ENCODE data around the gene RASGRF2.
A peak's percentile ranks its signal among the peaks of the same experiment; 100 is the strongest.

The RASGRF2 gene

DNA sequence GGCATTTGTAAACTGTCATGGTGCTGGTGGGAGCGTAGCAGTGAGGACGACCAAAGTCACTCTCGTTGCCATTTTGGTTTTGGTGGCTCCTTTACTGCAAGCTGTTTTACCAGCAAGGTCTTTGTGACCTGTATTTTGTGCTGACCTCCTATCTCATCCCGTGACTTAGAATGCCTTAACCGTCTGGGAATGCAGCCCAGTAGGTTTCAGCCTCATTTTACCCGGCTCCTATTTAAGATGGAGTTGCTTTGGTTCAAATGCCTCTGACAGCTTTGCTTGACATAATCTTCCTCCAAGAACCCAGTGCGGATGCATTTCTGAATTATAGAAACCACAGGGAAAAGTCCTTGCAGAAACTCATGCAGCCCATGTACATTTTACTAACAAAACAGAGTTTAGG lies 3.9 kb upstream of the RASGRF2 start:
- DNase-seq, result no peak

DNA sequence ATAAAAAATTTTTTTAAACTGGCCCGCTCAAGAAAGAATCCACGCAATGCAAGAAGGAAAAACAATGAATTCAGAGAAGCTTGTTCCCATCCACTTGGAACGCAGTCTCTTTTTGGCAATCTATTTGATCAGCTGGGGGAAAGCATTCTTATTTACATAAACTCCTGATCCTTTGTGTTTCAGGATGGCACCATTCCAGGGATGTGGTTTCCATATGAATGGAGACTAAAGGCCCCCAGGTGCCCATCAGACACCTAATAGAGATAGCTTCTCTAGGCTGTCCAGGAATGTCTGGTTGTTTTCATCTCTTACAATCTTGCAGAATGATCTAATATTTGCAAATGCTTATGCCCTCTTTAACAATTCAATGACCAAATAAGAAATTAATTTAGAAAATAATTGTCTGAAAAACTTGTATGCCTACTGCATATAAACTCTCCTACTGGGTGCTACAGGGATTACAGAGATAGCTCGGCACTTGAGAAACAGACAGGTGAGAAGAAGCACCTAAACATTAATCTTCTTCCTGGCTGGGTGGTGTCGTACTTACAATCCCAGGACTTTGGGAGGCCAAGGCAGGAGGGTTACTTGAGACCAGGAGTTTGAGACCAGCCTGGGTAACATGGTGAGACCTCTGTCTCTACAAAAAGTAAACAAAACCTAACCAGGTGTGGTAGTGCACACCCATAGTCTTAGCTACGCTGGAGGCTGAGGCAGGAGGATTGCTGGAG lies 3.0 kb upstream of the RASGRF2 start:
- peak; percentile 35 for DNase-seq

DNA sequence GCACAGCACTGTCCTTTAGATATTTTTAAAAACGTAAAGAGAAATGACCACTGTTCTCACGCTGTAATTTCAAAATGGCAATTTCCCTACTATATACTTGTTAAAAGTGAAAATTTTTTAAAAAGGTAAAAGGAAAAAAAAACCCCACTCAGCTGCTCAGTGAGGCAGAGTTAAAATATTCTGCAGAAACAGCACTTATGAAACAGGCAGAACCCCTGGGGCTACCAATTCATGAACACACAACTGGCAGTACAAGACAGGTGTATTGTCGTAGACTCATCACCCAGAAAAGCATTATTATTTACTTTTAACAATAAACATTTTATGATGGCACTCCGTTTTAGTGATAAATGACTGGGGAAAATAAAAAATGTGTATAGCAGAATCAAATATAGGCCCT lies 1.5 kb upstream of the RASGRF2 start:
- DNase-seq, result no peak

DNA sequence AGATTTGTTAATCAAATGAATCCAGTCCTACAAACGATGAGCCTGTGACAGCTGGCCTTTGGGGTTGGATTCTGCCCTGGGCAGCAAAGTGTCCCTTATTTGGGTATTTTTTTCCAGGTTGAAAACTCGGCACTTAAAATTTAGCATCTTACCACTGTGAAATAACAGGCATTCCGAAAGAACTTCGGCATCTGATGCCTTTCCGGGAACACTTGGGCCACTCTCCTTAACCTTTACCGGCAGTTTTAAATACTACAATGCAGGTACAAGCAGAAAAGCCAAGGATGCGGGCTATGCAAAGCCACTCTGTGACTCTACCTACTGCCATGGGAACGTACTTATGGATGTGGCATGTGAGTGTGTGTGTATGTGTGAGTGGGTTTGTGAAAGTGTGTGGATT lies 1.0 kb upstream of the RASGRF2 start:
- DNase-seq, result no peak

DNA sequence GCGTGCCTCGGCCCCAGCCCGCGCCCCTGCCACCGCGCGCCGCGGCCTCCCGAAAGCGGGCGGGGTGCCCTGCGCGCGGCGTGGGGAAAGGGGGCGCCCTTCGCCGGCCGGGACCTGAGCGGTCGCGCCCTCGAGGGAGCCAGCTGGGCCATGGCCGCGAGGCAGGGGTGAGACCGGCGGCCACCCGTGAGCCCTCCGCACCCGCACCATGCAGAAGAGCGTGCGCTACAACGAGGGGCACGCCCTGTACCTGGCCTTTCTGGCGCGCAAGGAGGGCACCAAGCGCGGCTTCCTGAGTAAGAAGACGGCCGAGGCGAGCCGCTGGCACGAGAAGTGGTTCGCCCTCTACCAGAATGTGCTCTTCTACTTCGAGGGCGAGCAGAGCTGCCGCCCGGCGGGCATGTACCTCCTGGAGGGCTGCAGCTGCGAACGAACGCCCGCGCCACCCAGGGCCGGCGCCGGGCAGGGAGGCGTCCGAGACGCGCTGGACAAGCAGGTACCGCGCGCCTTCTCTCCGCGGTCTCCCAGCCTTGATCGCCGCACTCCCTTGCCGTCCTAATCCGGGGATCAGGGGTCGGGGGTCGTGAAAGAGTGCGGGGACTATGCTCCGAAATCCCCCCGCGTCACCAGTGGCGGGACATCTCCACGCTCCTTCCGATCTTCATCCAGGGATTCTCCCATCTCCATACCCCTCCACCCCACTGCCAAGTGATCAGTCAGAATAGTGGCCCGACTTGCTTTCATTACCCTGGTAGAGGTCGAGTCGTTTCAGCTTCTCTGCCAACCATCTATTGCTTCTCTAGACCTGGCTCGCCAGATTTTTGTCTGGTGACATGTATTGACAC lies 590 bp downstream of the RASGRF2 start:
- DNase-seq, result no peak

DNA sequence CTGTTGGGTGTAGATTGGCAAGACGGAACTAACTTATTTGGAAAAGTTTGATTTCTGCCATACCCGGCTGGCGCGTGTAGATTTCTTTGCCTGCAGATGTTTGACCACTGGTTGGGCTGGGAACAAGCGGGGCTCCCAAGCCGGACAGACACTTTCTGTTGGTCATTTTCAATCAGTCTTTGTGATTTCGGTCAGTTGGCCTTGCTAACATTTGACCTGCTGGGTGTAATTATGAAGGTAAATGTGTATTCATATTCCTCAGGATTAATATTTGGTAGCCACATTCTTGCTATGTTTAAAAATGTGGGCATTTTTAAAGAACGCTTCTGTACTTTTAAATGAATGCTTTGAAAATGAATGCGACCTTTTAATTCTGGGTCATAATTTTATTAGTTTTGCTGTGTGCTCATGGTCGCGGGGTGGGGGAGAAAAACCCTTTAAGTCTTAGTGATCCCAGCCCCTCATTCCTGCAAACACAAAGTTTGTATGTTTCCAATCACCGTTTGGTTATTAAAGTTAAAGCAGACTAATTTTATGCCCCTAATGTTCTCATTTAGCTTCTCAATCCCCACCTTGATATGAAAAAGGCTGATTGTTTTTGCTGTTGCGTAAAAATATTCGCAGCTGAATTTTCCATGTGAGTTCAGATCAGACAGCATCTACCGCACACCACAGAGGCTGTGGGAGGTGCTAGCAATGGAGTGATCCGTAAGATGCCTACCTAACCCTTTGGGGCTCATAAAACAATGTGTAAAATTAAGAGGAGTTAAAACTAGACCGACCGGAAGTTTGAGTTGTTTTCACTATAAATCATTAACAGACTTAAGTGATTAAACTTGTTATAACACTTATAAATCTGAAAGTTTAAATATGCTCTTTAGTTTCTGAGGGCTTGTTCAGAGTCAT lies 1.5 kb downstream of the RASGRF2 start:
- no peak for DNase-seq

DNA sequence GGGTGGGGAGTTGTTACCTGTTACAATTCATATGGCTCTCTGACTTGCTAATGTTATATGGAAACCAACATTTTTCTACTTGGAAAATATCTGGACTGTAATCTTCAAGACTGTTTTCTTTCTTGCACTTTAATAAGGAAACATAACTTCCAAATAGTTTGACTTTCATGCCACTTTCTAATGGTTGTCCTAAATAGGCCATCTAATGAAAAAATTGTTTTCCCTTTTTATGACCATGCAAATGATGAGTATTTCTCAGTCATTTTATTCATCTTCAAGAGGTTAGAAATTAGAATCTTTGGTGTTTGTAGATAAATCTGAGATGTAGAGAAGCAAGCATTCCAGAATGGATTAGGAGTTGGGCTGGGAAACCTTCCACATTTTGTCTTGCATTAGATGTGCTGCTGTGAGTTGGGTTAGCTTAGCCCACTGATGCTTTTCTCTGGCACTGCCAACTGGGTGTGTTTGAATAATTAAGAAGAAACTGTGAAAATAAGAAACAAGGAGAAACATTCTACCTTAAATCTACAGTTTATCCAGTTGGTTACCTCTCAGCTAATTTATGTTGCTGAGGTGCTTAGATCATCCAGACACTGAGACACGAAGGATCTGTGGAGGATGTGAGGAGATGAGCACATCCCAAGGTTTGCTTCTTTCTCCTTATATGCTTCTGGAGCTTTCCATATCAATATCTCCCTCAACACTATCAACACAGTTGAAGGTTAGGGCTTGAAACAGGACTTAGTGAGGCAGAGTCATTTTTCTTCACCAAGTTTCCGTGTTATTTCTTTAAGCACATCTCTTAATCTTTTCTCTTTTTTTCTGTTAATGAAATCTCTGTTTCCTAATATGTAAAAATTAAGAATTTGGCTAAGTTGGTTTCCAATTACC lies 2.7 kb downstream of the RASGRF2 start:
- no peak for DNase-seq

DNA sequence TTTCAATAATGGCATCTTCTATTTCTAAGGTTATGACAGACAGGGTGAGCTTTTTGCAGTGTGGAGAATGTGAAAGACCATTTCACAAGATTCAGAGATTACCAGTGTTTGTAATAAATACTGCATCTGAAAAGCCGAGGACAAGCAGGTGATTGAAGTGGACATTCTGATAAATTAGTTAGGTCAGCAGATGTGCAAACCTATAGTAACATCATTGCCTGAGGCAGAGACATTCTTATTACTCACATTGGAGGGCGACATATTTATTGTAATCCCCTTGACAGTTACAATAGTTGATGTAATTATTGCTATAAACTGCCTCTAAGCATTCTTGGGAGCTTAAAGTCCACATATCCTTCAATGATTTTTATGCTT lies 3.3 kb downstream of the RASGRF2 start:
- DNase-seq, result no peak

DNA sequence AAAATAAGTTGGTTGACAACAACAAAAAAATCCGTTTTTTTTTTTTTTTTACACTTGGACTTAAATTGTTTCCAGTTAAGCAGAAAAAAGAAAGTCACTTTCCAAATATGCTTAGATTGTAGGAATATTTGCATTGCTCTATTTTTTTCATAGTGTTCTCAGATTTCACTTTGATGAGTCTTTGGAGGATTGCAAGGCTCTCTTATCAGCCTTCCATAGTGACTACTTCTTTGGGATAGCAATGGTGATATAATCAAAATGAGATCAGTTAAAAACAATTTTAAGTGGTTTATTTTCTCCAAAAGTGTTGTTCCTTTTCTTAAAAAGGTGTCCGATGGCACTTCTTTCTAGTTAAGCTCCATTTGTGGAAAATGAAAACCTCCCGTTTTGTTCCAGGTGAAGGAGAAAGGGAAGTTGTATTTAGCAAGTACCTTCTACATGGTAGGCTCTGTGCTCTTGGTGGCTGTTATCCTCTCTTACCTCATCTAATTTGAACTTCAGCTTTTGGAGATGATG lies 3.9 kb downstream of the RASGRF2 start:
- DNase-seq, result no peak

DNA sequence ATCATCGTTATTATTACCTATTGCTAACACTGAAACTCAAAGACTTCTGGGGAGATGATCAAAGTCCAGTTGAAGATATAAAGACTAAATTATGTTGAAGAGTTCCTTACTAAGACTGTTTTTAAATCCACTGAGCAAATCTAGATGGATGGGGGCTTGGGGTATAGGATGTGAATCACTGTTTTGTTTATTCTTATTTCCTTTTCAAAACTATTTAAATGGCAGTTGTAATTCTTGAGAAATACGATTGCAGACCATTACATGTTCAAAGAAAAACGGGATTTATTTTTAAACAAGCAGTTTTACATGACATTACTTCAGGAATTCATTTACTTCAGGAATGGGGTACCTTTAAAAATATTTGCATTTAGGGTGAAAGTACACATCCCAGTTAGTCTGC lies 4.3 kb downstream of the RASGRF2 start:
- no peak for DNase-seq

DNA sequence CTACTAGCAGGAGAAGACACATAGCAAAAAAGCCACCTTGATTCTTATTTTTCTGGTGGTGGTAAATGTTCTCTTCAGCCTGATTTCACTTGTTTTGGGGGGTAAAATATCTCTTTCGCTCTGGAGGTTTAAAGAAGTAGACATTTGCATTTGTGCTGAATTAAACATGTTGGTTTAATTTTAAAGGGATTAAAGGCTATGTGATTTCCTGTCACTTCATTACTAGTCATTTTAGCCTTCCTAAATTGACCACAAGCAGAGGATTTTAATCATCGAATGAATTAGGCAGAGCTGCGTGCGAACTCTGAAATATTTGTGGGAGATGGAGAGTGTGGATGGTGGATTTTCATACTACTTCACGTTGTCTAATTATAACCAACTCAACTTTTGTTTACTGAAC lies 4.8 kb downstream of the RASGRF2 start:
- DNase-seq, result no peak

DNA sequence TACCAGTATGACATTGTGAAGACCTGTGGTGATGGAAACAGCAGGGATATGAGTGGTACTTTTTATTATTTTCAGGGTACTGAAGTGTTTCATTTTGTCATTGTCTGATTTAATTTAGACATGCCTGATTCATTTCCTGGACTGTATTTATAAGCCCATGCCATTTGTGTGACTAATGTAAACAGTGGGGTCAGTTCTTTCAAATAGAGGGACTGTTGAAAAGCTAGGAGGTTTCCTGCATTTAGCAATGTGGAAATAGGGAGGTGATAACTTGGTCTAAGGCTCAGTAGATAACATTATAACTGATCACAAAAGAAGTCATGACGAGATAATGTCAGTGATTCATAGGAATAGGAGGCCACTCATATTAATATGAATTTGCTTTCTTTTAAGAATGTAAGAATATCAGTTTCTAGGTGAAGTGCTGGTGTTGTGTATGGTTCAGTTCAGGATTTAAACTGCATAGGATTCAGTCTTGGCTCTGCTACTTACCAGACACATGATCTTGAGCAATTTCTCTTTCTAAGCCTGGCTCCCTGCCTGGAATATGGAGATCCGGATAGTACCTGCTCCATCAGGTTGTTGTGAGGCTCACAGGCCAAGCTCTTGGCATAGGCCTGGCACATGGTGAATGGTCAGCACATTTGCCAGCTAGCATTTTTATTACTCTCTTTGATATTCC lies 7.5 kb downstream of the RASGRF2 start:
- no peak for DNase-seq

DNA sequence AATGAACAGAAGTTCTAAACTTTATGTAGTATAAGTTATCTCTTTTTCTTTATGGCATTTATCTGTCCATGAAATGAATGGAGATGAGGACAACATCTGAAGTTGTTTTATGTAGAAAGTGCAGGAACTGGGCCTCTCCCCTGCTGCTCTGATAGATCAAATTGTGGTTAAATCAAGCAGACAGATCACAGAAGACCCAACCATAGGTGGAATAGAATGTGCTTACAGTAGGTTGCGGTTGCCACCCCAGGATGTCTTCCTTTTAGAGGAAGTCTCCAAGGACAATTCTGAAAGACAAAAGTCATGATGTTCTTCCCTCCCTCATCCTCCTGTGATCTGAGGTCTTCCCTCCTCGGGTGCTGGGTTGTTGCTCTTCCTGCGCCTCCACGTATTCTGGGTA lies 12.9 kb downstream of the RASGRF2 start:
- no peak for DNase-seq

DNA sequence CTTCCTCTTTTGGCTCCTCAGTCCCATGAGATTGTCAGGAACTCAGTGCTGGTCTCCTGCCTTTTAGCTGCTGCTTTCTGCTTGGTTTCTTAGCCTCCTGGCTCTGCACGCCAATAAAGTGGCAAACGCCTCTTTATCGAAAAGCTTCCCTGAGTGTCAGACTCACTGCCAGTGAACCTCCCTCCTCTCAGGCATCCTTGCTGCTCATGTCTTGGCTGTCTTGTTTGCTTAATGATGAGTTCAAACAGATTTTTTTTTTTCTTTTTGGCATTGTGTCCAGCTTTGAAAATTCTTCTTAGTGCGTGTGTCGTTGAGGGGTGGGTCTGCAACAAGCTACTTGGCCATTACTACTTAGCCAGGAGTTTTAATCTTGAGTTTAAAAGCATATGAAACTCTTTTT lies 14.9 kb downstream of the RASGRF2 start:
- DNase-seq, result no peak

DNA sequence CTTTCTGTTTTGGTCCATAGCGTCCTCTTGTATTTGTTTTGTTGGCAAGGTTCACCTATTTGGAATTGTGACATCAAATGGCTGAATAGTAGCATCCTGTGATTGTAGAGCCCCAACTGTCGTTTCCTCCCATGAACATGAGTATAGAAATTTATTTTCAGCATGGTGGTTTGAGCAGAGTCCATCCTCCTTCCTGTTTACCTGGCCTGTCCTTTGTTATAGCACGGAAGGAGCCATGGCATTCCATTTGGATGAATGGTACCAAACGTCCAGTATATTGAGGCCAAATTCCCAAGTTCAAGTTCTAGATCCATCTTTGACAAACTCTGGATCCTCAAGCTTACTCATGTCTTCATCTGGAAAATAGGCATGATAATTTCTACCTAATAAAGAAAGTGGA lies 16.8 kb downstream of the RASGRF2 start:
- DNase-seq, result no peak

DNA sequence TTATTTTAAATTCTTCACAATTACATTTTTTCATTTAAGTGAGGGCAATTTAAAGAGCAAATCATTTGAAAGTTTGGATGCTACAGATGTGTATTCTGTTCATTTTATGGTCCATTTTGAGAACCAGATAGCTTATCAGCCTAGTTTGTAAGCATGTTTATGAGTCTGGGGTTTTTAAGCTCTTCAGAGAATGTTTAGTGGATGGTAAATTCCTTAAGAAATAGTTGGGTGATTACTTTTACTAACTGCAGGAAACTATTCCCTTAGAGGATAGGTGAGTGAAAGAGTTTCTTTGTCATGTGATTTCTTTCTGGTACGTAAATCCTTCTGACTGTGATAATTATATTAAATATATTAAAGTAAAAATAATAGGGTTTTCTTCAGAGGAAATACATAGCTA lies 17.6 kb downstream of the RASGRF2 start:
- DNase-seq, result no peak

DNA sequence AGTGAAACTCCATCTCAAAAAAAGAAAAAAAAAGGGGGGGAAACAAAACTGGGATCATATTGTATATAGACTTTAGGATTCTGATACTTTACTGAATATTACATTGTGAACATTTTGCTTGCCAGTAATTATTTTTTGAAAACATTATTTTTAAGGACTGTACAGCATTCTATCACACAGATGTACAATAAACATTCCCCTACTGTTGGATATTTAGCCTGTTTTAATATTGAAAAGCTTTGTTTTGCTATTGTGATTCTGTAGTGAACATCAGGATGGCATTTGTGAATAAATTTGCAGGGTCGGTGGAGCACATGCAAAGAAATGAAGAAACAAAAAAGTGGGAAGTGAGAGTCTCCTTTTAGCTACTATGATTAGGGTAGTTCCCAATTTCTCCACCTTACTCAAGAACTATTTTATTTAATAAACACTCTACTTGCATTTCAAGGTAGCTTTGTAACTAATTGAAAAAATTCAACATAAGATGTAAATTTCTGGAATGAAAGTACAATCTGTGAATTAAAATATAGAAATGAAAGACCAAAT lies 18.7 kb downstream of the RASGRF2 start:
- DNase-seq, result no peak

DNA sequence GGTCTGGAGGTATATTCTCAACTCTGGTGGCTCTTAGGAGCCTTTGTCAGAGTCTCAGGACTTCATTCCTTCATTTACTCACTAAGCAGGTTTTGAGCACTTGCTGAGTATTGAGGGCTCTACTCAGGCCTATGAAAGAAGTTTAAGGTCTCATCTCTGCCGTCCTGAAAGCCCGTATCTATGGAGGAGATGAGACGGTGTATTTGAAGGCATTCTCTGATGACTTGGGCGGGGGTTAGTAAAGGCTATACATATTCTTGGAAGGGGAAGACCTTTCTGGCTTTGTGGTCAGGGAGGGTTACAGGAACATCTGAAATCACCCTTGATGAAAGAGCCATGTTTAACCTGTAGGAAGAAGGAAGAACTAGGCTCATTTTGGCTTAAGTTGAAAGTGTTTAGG lies 21.9 kb downstream of the RASGRF2 start:
- no peak for DNase-seq

DNA sequence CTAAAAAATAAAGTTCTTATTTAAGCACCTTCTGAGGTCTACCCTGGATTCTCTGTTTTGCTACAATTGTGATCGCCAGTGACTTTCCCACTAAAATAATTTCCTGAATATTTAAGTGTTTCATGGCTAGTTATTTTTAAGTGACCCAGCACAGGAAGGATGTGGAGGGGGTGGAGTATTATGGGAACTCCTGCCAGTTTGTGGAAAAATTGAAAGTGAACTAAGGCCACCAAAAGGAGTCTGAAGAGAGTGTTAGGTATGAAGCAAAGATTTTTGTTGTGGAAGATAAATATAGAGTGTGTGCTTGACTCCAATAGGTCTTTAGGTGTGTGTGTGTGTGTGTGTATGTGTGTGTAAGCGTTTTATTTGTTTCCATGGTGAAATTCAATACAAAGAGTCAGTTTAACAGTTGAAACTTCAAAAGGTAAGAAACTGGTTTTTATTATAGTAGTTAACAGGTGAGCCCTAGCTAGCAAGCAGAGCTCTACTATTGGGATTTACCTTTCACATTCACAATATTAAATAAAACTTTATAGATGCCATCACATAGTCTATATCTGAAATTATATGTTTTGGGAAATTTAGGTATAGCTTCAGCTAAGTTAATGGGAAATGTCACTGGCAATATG lies 25.6 kb downstream of the RASGRF2 start:
- no peak for DNase-seq

DNA sequence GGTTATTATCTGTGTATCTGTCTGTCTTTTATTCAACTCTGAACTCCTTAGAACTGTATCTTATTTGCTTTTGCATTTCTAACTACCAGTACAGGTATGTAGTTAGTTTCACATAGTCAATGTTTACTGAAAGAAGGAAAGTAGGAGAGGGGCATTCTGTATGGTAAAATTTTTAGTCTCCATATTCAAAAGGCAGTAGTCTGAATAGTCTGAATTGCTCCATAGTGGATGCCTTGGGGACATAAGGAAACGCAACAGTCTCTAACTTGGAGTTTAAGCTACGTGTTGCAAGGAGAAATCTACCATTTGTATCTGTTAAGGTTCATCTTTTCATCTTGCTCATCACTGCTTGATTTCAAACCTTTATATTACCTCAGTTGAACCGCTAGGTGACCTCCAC lies 26.2 kb downstream of the RASGRF2 start:
- DNase-seq, result no peak
